Endothelial cell of umbilical vein (primary cell): Measurements from ENCODE around the gene CCSER1. TPM values are rescaled to one million over a fixed set of nuclear protein-coding genes. Genes with fewer than 3 reads are reported as not detected.

Source experiments
- BruUV-seq: library from RNA; stranded (reverse); fragments of 400-500 nt; replicated peaks from 2 replicates; lab custom pipeline; 2021; lab: Mats Ljungman, UMichigan
- CTCF ChIA-PET: fragments of 300-600, 350-600 bp; sonication (Branson Sonifier 250); formaldehyde crosslinking; loops from one replicate; lab custom pipeline; 2021; ENCODE audit warnings: antibody characterized with exemption, inconsistent platforms; lab: Charles Lee
- POLR2A ChIA-PET: fragments of 300-600, 350-600 bp; sonication (Branson Sonifier 250); formaldehyde crosslinking; loops from one replicate; lab custom pipeline; 2021; ENCODE audit warnings: antibody characterized with exemption, inconsistent platforms; lab: Charles Lee
- DNase-seq: peaks from one replicate; pipeline ENCODE4 v3.0.0-alpha.2; 2011; ENCODE audit warnings: low read depth, low spot score
- FAIRE-seq: peaks from 2 replicates; lab custom pipeline; 2011; peaks lifted over from hg19 to GRCh38; lab: Jason Lieb, UNC
- H2AFZ ChIP-seq: 2 replicates; pipeline ENCODE4 v1.6.0; 2012; ENCODE audit warnings: low read depth, low read length, control low read depth, inconsistent platforms
- H3K27ac ChIP-seq: 2 replicates; pipeline ENCODE4 v1.5.1; 2011; ENCODE audit warnings: low read depth, mild to moderate bottlenecking, control low read depth, low read length, moderate library complexity; ENCODE audit not compliant: insufficient read depth
- H3K27me3 ChIP-seq, 2 experiments: 2 replicates each; pipeline versions ENCODE4 v1.6.0 to v1.6.1; 2011; ENCODE audit warnings: low read length in 2 of 2, mixed read lengths in 1 of 2; ENCODE audit not compliant: control insufficient read depth in 2 of 2, insufficient read depth in 2 of 2
- H3K36me3 ChIP-seq, 2 experiments: 2 replicates in 1 of 2; 3 replicates in 1 of 2; pipeline ENCODE4 v1.5.1; 2011; ENCODE audit warnings: low read length in 2 of 2, mild to moderate bottlenecking in 1 of 2, moderate library complexity in 1 of 2; ENCODE audit not compliant: control insufficient read depth in 2 of 2, insufficient read depth in 2 of 2; ENCODE audit errors: extremely low read depth in 1 of 2
- H3K4me1 ChIP-seq: 3 replicates; pipeline ENCODE4 v1.5.1; 2011; ENCODE audit warnings: mild to moderate bottlenecking, low read length; ENCODE audit not compliant: control insufficient read depth, insufficient read depth; ENCODE audit errors: extremely low read depth
- H3K4me2 ChIP-seq: 2 replicates; pipeline ENCODE4 v1.6.1; 2011; ENCODE audit warnings: low read length, control low read depth, mixed read lengths; ENCODE audit not compliant: insufficient read depth
- H3K4me3 ChIP-seq, 3 experiments: fragments of 200-600 bp in 1 of 3; sonication (generic), shearing (Covaris generic) in 1 of 3; replicated peaks in 1 of 3; 2 replicates each; pipeline ENCODE4 v1.5.1; 2011 to 2016; ENCODE audit warnings: control low read depth in 3 of 3, low read length in 3 of 3, mild to moderate bottlenecking in 2 of 3, inconsistent platforms in 1 of 3, low read depth in 1 of 3, moderate library complexity in 1 of 3; ENCODE audit not compliant: insufficient read depth in 1 of 3
- H3K79me2 ChIP-seq: 2 replicates; pipeline ENCODE4 v1.6.0; 2012; ENCODE audit warnings: low read length, inconsistent platforms; ENCODE audit not compliant: control insufficient read depth, insufficient read depth
- H3K9ac ChIP-seq: replicated peaks from 2 replicates; pipeline ENCODE3; 2011; ENCODE audit warnings: low read length, control low read depth; ENCODE audit not compliant: insufficient read depth; ENCODE audit errors: extremely low read depth
- H3K9me1 ChIP-seq: replicated peaks from 3 replicates; pipeline ENCODE4 v1.6.0; 2011; ENCODE audit warnings: mild to moderate bottlenecking, low read length; ENCODE audit not compliant: control insufficient read depth, insufficient read depth; ENCODE audit errors: extremely low read depth
- H3K9me3 ChIP-seq: replicated peaks from 2 replicates; pipeline ENCODE4 v1.5.1; 2012; ENCODE audit warnings: low read length, inconsistent platforms; ENCODE audit not compliant: control insufficient read depth, insufficient read depth
- H4K20me1 ChIP-seq: replicated peaks from 2 replicates; pipeline ENCODE3; 2011; ENCODE audit warnings: mild to moderate bottlenecking, low read length; ENCODE audit not compliant: control insufficient read depth, insufficient read depth; ENCODE audit errors: extremely low read depth
- EZH2 ChIP-seq: IDR thresholded peaks from 2 replicates; pipeline ENCODE4 v1.6.1; 2012; ENCODE audit warnings: borderline replicate concordance, low read depth, mild to moderate bottlenecking, moderate library complexity, low read length, inconsistent platforms; ENCODE audit not compliant: severe bottlenecking
- FOS ChIP-seq: IDR thresholded peaks from 2 replicates; pipeline ENCODE4 v1.6.1; 2011; ENCODE audit warnings: mild to moderate bottlenecking, low read length, moderate library complexity, borderline replicate concordance; ENCODE audit not compliant: insufficient read depth
- GATA2 ChIP-seq: IDR thresholded peaks from 2 replicates; pipeline ENCODE4 v1.7.0; 2011; ENCODE audit warnings: low read depth, mild to moderate bottlenecking, moderate library complexity, mixed read lengths, low read length; ENCODE audit not compliant: insufficient read length, insufficient read depth
- JUN ChIP-seq: IDR thresholded peaks from 2 replicates; pipeline ENCODE4 v1.6.1; 2011; ENCODE audit warnings: borderline replicate concordance, low read depth; ENCODE audit not compliant: insufficient read length, insufficient read depth
- MYC ChIP-seq: IDR thresholded peaks from one replicate; pipeline ENCODE4 v1.6.1; 2011; ENCODE audit warnings: mild to moderate bottlenecking, low read depth, low read length
- POLR2A ChIP-seq: IDR thresholded peaks from 2 replicates; pipeline ENCODE4 v1.6.1; 2012; ENCODE audit warnings: low read depth, mild to moderate bottlenecking, control low read depth, low read length
- POLR2AphosphoS5 ChIP-seq: IDR thresholded peaks from 2 replicates; pipeline ENCODE4 v1.6.1; 2012; ENCODE audit warnings: low read depth, mild to moderate bottlenecking, control low read depth, low read length, moderate library complexity; ENCODE audit not compliant: insufficient read depth
- dilution Hi-C: fragments of 300-500 bp; cut with MboI; formaldehyde crosslinking; loops from one replicate; pipeline ENCODE4 v1.15.0; 2019; ENCODE audit warnings: low sequenced_read_pairs; ENCODE audit not compliant: extremely low pct_ligation_motif_present
- intact Hi-C: fragments of 100-400 bp; cut with micrococcal nuclease; formaldehyde crosslinking; loops from one replicate; pipeline ENCODE4 v1.10.0; 2022
- polyA plus RNA-seq, 4 experiments: library from polyadenylated mRNA; depleted of rRNA in 3 of 4; stranded (reverse) in 3 of 4; unstranded in 1 of 4; fragments of >200 nt; gene quantifications; 2 replicates each; pipeline versions ENCODE4 v1.2.1 to v1.2.3, GENCODE V29; 2011 to 2012; ENCODE audit warnings: missing spikeins in 1 of 4
- total RNA-seq: library from RNA; stranded (reverse); gene quantifications from 2 replicates; pipeline ENCODE4 v1.2.3, GENCODE V29; 2021
- TF ChIP-seq, protein P1 (sequence below): IDR thresholded peaks from 2 replicates; pipeline ENCODE4 v1.6.1; 2011; ENCODE audit not compliant: insufficient read depth, insufficient read length
- TF ChIP-seq, protein P2 (sequence below), 2 donors: IDR thresholded peaks; 1 replicate in 1 of 2; 2 replicates in 1 of 2; pipeline ENCODE4 v1.5.1; 2011; ENCODE audit warnings: low read length in 2 of 2, mild to moderate bottlenecking in 2 of 2, moderate library complexity in 2 of 2, control low read depth in 1 of 2, inconsistent platforms in 1 of 2, low read depth in 1 of 2; ENCODE audit not compliant: insufficient read depth in 1 of 2; ENCODE audit errors: extremely low read depth in 1 of 2

Gene CCSER1
- total and polyA plus RNA-seq, 2 donors (not counting 3 experiments of a cell fraction or from before 2014, with no cell fraction given), result 0.11 to 1.8 TPM

DNA sequence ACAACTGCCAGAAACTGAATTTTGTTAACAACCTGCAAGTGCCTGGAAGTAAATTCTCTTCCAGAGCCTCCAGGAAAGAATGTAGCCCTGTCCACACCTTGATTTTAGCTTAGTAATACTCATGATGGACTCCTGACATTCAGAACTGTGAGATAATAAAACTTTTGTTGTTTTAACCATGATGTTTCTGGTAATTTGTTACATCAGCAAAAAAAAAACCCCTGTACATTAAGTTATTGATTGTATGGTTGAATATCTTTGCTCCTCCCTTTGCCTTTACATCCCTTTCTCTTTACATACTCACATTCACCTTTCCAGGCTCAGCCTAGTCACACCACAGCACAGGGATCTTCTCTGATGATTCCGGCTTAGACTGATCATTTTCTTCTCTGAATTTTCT is 1294.8 kb downstream of the CCSER1 start:
- ChIA-PET CTCF (no interaction called here), POLR2A (no interaction called here)
- Histone ChIP-seq H4K20me1 (no peaks in the 10 kb centered on the region), H3K4me2 (no peak overlapping the region), H3K9me3 (no peaks in the 10 kb centered on the region), H3K9me1 (no peaks in the 10 kb centered on the region), H3K4me1 (no peaks in the 10 kb centered on the region), H3K9ac (no peak overlapping the region), H3K4me3 (no peak overlapping the region), H2AFZ (no peak overlapping the region), H3K27me3 (no peaks in the 10 kb centered on the region), H3K27ac (no peak overlapping the region), H3K79me2 (no peaks in the 10 kb centered on the region), H3K36me3 (no peaks in the 10 kb centered on the region)
- DNase-seq (no peak), FAIRE-seq (no peak)
- BruUV-seq, result no TSS peak
- TF ChIP-seq POLR2AphosphoS5, result no peak
- no peak for TF ChIP-seq MYC
- no peak for TF ChIP-seq POLR2A
- no peak for TF ChIP-seq JUN
- no peak for TF ChIP-seq GATA2
- TF ChIP-seq FOS, result no peak
- TF ChIP-seq EZH2, result no peak
- TF ChIP-seq, protein P1, sequence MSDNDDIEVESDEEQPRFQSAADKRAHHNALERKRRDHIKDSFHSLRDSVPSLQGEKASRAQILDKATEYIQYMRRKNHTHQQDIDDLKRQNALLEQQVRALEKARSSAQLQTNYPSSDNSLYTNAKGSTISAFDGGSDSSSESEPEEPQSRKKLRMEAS, result no peak
- dilution Hi-C loops, result no loop called here
- intact Hi-C loops, result no loop called here

DNA sequence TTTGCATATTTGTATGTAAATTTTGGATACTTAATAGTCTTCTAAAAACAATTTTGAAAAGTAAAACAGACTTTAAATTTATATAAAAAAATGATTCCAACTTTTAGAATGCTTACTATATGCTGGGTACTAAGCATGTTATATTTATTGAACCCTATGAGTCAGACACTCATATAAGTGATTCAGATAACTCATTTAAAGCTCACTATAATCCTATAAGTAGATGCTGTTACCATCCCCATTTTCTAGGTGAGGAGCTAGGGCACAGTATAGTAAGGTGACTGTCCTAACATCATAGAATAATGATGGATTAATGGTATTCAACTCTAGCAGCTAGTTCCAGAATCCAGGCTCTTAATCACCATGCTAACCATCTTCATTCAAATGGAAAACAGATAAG is 1299.5 kb downstream of the CCSER1 start:
- dilution Hi-C loops, result no loop called here
- FAIRE-seq, result no peak
- POLR2A ChIA-PET, result no interaction called here

More for the DNA sequence above, 1299.5 kb downstream of the CCSER1 start:
- CTCF ChIA-PET, result no interaction called here
- BruUV-seq, result no TSS peak
- Histone ChIP-seq H3K9me3 (no peaks in the 10 kb centered on the region), H3K79me2 (no peaks in the 10 kb centered on the region), H4K20me1 (no peaks in the 10 kb centered on the region), H3K9me1 (no peaks in the 10 kb centered on the region), H3K4me1 (no peaks in the 10 kb centered on the region), H2AFZ (no peak overlapping the region), H3K4me2 (no peak overlapping the region), H3K27me3 (no peaks in the 10 kb centered on the region), H3K36me3 (no peaks in the 10 kb centered on the region), H3K4me3 (no peak overlapping the region), H3K9ac (no peak overlapping the region), H3K27ac (no peak overlapping the region)
- TF ChIP-seq FOS, result no peak
- TF ChIP-seq GATA2, result no peak
- TF ChIP-seq EZH2, result no peak
- TF ChIP-seq, protein P2, sequence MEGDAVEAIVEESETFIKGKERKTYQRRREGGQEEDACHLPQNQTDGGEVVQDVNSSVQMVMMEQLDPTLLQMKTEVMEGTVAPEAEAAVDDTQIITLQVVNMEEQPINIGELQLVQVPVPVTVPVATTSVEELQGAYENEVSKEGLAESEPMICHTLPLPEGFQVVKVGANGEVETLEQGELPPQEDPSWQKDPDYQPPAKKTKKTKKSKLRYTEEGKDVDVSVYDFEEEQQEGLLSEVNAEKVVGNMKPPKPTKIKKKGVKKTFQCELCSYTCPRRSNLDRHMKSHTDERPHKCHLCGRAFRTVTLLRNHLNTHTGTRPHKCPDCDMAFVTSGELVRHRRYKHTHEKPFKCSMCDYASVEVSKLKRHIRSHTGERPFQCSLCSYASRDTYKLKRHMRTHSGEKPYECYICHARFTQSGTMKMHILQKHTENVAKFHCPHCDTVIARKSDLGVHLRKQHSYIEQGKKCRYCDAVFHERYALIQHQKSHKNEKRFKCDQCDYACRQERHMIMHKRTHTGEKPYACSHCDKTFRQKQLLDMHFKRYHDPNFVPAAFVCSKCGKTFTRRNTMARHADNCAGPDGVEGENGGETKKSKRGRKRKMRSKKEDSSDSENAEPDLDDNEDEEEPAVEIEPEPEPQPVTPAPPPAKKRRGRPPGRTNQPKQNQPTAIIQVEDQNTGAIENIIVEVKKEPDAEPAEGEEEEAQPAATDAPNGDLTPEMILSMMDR (IDR thresholded peaks at IDR 0.05; ENCODE audit: extremely low read depth in 1 of 2, insufficient read depth in 1 of 2, low read depth in 1 of 2, low read length in 2 of 2), result no peak
- no peak for TF ChIP-seq MYC
- TF ChIP-seq JUN, result no peak
- TF ChIP-seq, protein P1, result no peak
- no peak for TF ChIP-seq POLR2A
- no peak for TF ChIP-seq POLR2AphosphoS5
- intact Hi-C loops, result no loop called here
- no peak for DNase-seq
